Panc1 (cell line): Measurements from ENCODE around the gene CDH23. TPM values are rescaled to one million over a fixed set of nuclear protein-coding genes. Genes with fewer than 3 reads are reported as not detected.

Source experiments
- ATAC-seq: fragments of 200-7000 bp; cut with Tn5 transposase; 2 replicates; pipeline ENCODE4 v1.9.1; 2020; ENCODE audit warnings: mild to moderate bottlenecking, moderate library complexity
- BruUV-seq: library from RNA; stranded (reverse); fragments of 400-500 nt; replicated peaks from 2 replicates; lab custom pipeline; 2021; lab: Mats Ljungman, UMichigan
- CTCF ChIA-PET: fragments of 300-600 bp; sonication (Branson Sonifier 250); formaldehyde crosslinking; loops from one replicate; lab custom pipeline; 2022; ENCODE audit warnings: antibody characterized with exemption; lab: Charles Lee
- POLR2A ChIA-PET: fragments of 300-600 bp; sonication (Branson Sonifier 250); formaldehyde crosslinking; loops from one replicate; lab custom pipeline; 2022; ENCODE audit warnings: antibody characterized with exemption; lab: Charles Lee
- DNase-seq: peaks from one replicate; pipeline ENCODE4 v3.0.0-alpha.2; 2010; ENCODE audit warnings: low read depth, low spot score
- H3K27ac ChIP-seq: 2 replicates; pipeline ENCODE4 v1.5.1; 2011; ENCODE audit warnings: mild to moderate bottlenecking, low read length, inconsistent platforms
- H3K27me3 ChIP-seq: fragments of 200-500 bp; sonication (Bioruptor generic); 2 replicates; pipeline ENCODE4 v1.6.0; 2014; ENCODE audit warnings: low read length, inconsistent platforms; ENCODE audit not compliant: control insufficient read depth, insufficient read depth
- H3K36me3 ChIP-seq: fragments of 200-500 bp; sonication (Bioruptor generic); 2 replicates; pipeline ENCODE4 v1.5.1; 2014; ENCODE audit warnings: inconsistent platforms, mild to moderate bottlenecking, low read length, moderate library complexity; ENCODE audit not compliant: control insufficient read depth, insufficient read depth
- H3K4me1 ChIP-seq: 2 replicates; pipeline ENCODE4 v1.5.1; 2011; ENCODE audit warnings: inconsistent platforms, mild to moderate bottlenecking, low read length, moderate library complexity; ENCODE audit not compliant: control insufficient read depth, insufficient read depth
- H3K4me3 ChIP-seq, 2 experiments: 2 replicates each; pipeline ENCODE4 v1.5.1; 2011 to 2012; ENCODE audit warnings: low read depth in 2 of 2, low read length in 2 of 2, mild to moderate bottlenecking in 2 of 2, inconsistent platforms in 1 of 2, moderate library complexity in 1 of 2
- H3K9me3 ChIP-seq: fragments of 200-500 bp; sonication (Bioruptor generic); 2 replicates; pipeline ENCODE4 v1.5.1; 2014; ENCODE audit warnings: low read depth, mild to moderate bottlenecking, inconsistent platforms, low read length, moderate library complexity; ENCODE audit not compliant: control insufficient read depth, insufficient read depth
- CTCF ChIP-seq: fragments of 450-650 bp; IDR thresholded peaks from 2 replicates; pipeline ENCODE4 v1.5.1; 2017; ENCODE audit warnings: mild to moderate bottlenecking
- POLR2AphosphoS5 ChIP-seq: IDR thresholded peaks from 2 replicates; pipeline ENCODE4 v1.6.1; 2012; ENCODE audit warnings: mild to moderate bottlenecking, low read depth, low read length, moderate library complexity
- SIN3A ChIP-seq: IDR thresholded peaks from 2 replicates; pipeline ENCODE4 v1.6.1; 2012; ENCODE audit warnings: low read depth, mild to moderate bottlenecking, low read length, moderate library complexity, borderline replicate concordance; ENCODE audit not compliant: insufficient read depth
- TCF7L2 ChIP-seq: IDR thresholded peaks from 2 replicates; pipeline ENCODE4 v1.6.1; 2011; ENCODE audit warnings: mild to moderate bottlenecking, low read depth, low read length, inconsistent platforms
- in situ Hi-C: cut with HindIII; loops from 2 replicates; pipeline ENCODE4 v1.10.0; 2016; ENCODE audit warnings: low sequenced_read_pairs, low pct_unique_long_range_greater_than_20kb
- intact Hi-C: fragments of 100-400 bp; cut with micrococcal nuclease; formaldehyde crosslinking; loops from one replicate; pipeline ENCODE4 v1.10.0; 2022; ENCODE audit not compliant: unreplicated experiment
- total RNA-seq: library from RNA; stranded (reverse); gene quantifications from one replicate; pipeline ENCODE4 v1.2.1, GENCODE V29; 2021; ENCODE audit not compliant: unreplicated experiment
- TF ChIP-seq, protein P1 (sequence below), 2 experiments: IDR thresholded peaks; 2 replicates each; pipeline ENCODE4 v1.6.1; 2011 to 2012; ENCODE audit warnings: low read depth in 2 of 2, control low read depth in 1 of 2, low read length in 1 of 2, mild to moderate bottlenecking in 1 of 2, moderate library complexity in 1 of 2; ENCODE audit not compliant: insufficient read depth in 1 of 2

Gene CDH23
- total RNA-seq, 1 experiment from 2014 or later: 2.7 TPM

- in situ Hi-C loops: no loop called here
- H3K9me3 ChIP-seq: no peaks in the 10 kb centered on the region
- no peak for TF ChIP-seq TCF7L2
- no peak for TF ChIP-seq CTCF
- TF ChIP-seq, protein P1, sequence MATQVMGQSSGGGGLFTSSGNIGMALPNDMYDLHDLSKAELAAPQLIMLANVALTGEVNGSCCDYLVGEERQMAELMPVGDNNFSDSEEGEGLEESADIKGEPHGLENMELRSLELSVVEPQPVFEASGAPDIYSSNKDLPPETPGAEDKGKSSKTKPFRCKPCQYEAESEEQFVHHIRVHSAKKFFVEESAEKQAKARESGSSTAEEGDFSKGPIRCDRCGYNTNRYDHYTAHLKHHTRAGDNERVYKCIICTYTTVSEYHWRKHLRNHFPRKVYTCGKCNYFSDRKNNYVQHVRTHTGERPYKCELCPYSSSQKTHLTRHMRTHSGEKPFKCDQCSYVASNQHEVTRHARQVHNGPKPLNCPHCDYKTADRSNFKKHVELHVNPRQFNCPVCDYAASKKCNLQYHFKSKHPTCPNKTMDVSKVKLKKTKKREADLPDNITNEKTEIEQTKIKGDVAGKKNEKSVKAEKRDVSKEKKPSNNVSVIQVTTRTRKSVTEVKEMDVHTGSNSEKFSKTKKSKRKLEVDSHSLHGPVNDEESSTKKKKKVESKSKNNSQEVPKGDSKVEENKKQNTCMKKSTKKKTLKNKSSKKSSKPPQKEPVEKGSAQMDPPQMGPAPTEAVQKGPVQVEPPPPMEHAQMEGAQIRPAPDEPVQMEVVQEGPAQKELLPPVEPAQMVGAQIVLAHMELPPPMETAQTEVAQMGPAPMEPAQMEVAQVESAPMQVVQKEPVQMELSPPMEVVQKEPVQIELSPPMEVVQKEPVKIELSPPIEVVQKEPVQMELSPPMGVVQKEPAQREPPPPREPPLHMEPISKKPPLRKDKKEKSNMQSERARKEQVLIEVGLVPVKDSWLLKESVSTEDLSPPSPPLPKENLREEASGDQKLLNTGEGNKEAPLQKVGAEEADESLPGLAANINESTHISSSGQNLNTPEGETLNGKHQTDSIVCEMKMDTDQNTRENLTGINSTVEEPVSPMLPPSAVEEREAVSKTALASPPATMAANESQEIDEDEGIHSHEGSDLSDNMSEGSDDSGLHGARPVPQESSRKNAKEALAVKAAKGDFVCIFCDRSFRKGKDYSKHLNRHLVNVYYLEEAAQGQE (IDR thresholded peaks at IDR 0.05; ENCODE audit: insufficient read depth in 1 of 2, low read depth in 2 of 2, low read length in 1 of 2): no peak
- TF ChIP-seq SIN3A: no peak
- TF ChIP-seq POLR2AphosphoS5: no peak
- no peaks in the 10 kb centered on the region for H3K36me3 ChIP-seq
- ATAC-seq (no peak), DNase-seq (no peak)
- H3K4me3 ChIP-seq: no peak overlapping the region
- ChIA-PET POLR2A (no interaction called here), CTCF (interaction anchor here (0.6 to 1.9 kb wide), 2 partner anchors 9 to 217 kb away, joined by 3 to 4 read pairs; partner anchors contain the start of gene CDH23)
- no TSS peak for BruUV-seq
- H3K4me1 ChIP-seq: no peaks in the 10 kb centered on the region
- intact Hi-C loops: no loop called here
- no peaks in the 10 kb centered on the region; the same call in 1 of the 2 replicates for H3K27me3 ChIP-seq
- H3K27ac ChIP-seq: no peak overlapping the region
Observed at GRCh38 chr10:71613261-71613777, 216.6 kb downstream of the CDH23 start.

GRCh38 chr10:71613877-71614276, 217.2 kb downstream of the CDH23 start:
- TF ChIP-seq SIN3A (no peak), CTCF (no peak), TCF7L2 (no peak), POLR2AphosphoS5 (no peak)
- TF ChIP-seq, protein P1 (IDR thresholded peaks at IDR 0.05; ENCODE audit: insufficient read depth in 1 of 2, low read depth in 2 of 2, low read length in 1 of 2): no peak

More at GRCh38 chr10:71613877-71614276, 217.2 kb downstream of the CDH23 start:
- Histone ChIP-seq H3K9me3 (no peaks in the 10 kb centered on the region), H3K4me3 (no peak overlapping the region), H3K4me1 (no peaks in the 10 kb centered on the region), H3K27ac (no peak overlapping the region), H3K27me3 (no peaks in the 10 kb centered on the region; the same call in 1 of the 2 replicates), H3K36me3 (no peaks in the 10 kb centered on the region)
- in situ Hi-C loops (no loop called here), intact Hi-C loops (no loop called here)
- ChIA-PET POLR2A (no interaction called here), CTCF (interaction anchor here (1.9 kb wide), 1 partner anchor 8 kb away, joined by 4 read pairs; no protein-coding TSS in a partner anchor)
- ATAC-seq: no peak
- DNase-seq: no peak
- no TSS peak for BruUV-seq
